H1 (cell line): ENCODE data around the gene OS9. TPM values are rescaled to one million over a fixed set of nuclear protein-coding genes. Genes with fewer than 3 reads are reported as not detected.

Source experiments
- KDM1A ChIP-seq: fragments of 200-600, 300-600 bp; sonication (generic); IDR thresholded peaks from 2 replicates; pipeline ENCODE4 v1.7.1; 2016; ENCODE audit warnings: mild to moderate bottlenecking, low read length, borderline replicate concordance
- SP4 ChIP-seq: IDR thresholded peaks from 2 replicates; pipeline ENCODE4 v1.6.1; 2012; ENCODE audit warnings: low read length, inconsistent platforms
- TBP ChIP-seq: IDR thresholded peaks from 2 replicates; pipeline ENCODE4 v1.6.1; 2011; ENCODE audit warnings: low read depth, low read length, improper control_type of control experiment
- polyA plus RNA-seq, 7 experiments: library from polyadenylated mRNA; depleted of rRNA in 3 of 7; stranded (reverse) in 5 of 7; unstranded in 2 of 7; fragments of >200 nt in 5 of 7; fragments of 200-250 nt in 2 of 7; gene quantifications; 1 replicate in 5 of 7; 2 replicates in 1 of 7; 4 replicates in 1 of 7; pipeline versions ENCODE4 v1.2.1 to v1.2.3, GENCODE V29; 2011 to 2013; ENCODE audit warnings: missing spikeins in 2 of 7, mixed read lengths in 2 of 7
- total RNA-seq: library from RNA; stranded (reverse); fragmentation: NEBNext Ultra II Directional; extraction: Animal tissue kit (Norgen Biotek cat#: 25700); gene quantifications from 2 replicates; pipeline ENCODE4 v1.2.1, GENCODE V29; 2021

The OS9 gene
- total and polyA plus RNA-seq, 2 of the 8 experiments (the other 6 are each of a cell fraction or from before 2014, with no cell fraction given), result 71.0 to 108 TPM

- TF ChIP-seq KDM1A (no peak), SP4 (0 out of 2 replicates have a peak, but pooled peaks have one; percentile 47), TBP (no peak)
- TF ChIP-seq, all 59 proteins: peak for 6
Observed at GRCh38 chr12:57726884-57727757, 33.2 kb downstream of the OS9 start (continued).
